GM10248 (cell line): ENCODE measurements around the gene CYP19A1.
A peak's percentile ranks its signal among the peaks of the same experiment; 100 is the strongest.

Source experiments
- CTCF ChIA-PET: fragments of 300-600 bp; sonication (Branson Sonifier 250); formaldehyde crosslinking; extraction: SDS; loops from one replicate; lab custom pipeline; 2021; ENCODE audit warnings: antibody characterized with exemption; lab: Yijun Ruan, JAX
- POLR2A ChIA-PET: fragments of 350-650 bp; sonication (Branson Sonifier 250); formaldehyde crosslinking; extraction: SDS; loops from one replicate; lab custom pipeline; 2020; ENCODE audit warnings: antibody characterized with exemption; lab: Yijun Ruan, JAX
- DNase-seq: peaks from one replicate; pipeline ENCODE4 v3.0.0; 2012; ENCODE audit errors: extremely low spot score
- CTCF ChIP-seq: IDR thresholded peaks from 2 replicates; pipeline ENCODE4 v1.5.1; 2012; ENCODE audit warnings: mild to moderate bottlenecking, low read depth; ENCODE audit errors: extremely low read depth, missing control alignments, control extremely low read depth

The CYP19A1 gene

DNA sequence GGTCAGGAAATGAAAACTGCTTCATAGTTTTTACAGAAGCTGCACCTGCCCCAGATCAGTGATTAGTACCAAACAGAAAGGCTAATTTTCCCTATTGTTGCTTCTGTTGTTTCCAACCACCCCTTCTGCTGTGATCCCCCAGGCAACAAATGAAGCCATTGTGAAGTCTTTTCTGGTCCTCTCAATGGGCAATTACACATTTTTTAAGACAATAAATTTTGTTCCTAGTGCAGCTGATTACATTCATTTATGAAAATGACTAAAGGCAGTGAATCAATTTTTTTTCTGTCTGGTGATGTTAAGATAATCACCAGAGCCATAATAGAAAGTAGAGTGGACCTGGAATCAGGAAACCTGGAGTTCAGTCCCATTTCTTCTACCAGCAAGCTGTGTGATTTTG is 35.7 kb upstream of the CYP19A1 start:
- DNase-seq, result no peak
- POLR2A ChIA-PET, result no interaction called here
- CTCF ChIA-PET, result interaction anchor here (0.9 to 10.6 kb wide), 5 partner anchors 13 to 212 kb away, joined by 3 to 176 read pairs (median 3); no protein-coding TSS in a partner anchor
- no peak for TF ChIP-seq CTCF

GRCh38 chr15:51371266-51371665 is 32.9 kb upstream of the CYP19A1 start:
- CTCF ChIA-PET, result interaction anchor here (1.0 to 1.5 kb wide), 3 partner anchors 9 to 179 kb away, joined by 3 to 4 read pairs (median 3); no protein-coding TSS in a partner anchor

GRCh38 chr15:51369451-51369761 is 31.0 kb upstream of the CYP19A1 start:
- POLR2A ChIA-PET, result no interaction called here
- TF ChIP-seq CTCF, result no peak
- DNase-seq, result peak; percentile 47
- CTCF ChIA-PET, result interaction anchor here (1.2 to 3.4 kb wide), 10 partner anchors 9 to 302 kb away, joined by 3 to 28 read pairs (median 4); no protein-coding TSS in a partner anchor

More at GRCh38 chr15:51371266-51371665, 32.9 kb upstream of the CYP19A1 start:
- TF ChIP-seq CTCF, result no peak
- POLR2A ChIA-PET, result no interaction called here
- DNase-seq, result no peak

DNA sequence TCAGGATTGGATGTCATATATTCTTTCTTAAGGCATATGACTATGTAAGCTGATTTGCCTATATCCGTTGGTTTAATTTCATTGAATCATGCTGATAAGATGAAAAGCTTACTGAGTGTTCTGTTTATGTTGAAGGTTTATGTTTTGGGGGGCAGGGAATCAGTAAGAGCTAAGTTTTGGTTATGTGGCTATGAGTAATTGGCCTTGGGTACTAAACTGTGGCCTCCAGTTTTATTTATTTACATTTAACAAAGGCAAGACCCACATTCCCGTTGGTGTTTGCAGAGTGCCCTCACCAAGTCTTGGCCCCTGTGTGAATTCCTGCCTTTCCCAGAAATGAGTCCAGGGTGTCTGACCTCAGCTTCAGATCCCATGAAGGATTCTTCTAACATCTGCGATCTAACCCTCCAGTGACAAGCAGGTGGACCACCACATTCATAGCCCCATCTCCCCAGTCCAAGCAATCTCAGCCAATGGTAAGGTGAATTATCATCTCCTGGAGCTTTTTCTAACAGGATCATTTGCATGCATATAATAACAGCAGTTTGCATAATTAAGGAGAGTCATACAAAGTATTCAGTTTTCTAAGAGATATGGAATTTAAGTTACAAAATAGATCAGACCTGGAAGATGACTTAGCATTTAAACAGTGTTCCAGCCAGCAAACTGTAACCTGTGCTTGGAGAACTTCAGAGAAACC is 30.5 kb upstream of the CYP19A1 start:
- POLR2A ChIA-PET, result no interaction called here
- TF ChIP-seq CTCF, result no peak
- DNase-seq, result no peak
- CTCF ChIA-PET, result interaction anchor here (0.9 to 3.4 kb wide), 11 partner anchors 8 to 302 kb away, joined by 3 to 28 read pairs (median 4); no protein-coding TSS in a partner anchor

GRCh38 chr15:51368307-51368706 is 29.9 kb upstream of the CYP19A1 start:
- TF ChIP-seq CTCF, result no peak
- ChIA-PET CTCF (interaction anchor here (0.9 to 3.4 kb wide), 8 partner anchors 9 to 205 kb away, joined by 3 to 28 read pairs (median 4); no protein-coding TSS in a partner anchor), POLR2A (no interaction called here)

GRCh38 chr15:51367322-51367976 is 29.1 kb upstream of the CYP19A1 start:
- no peak for TF ChIP-seq CTCF
- ChIA-PET CTCF (interaction anchor here (1.8 to 3.4 kb wide), 3 partner anchors 14 to 204 kb away, joined by 5 to 28 read pairs (median 7); no protein-coding TSS in a partner anchor), POLR2A (no interaction called here)
- no peak for DNase-seq

More at GRCh38 chr15:51368307-51368706, 29.9 kb upstream of the CYP19A1 start:
- DNase-seq, result no peak
